SJCRH30 (cell line): ENCODE results near the gene IGSF9. TPM values are rescaled to one million over a fixed set of nuclear protein-coding genes. Genes with fewer than 3 reads are reported as not detected.

Experiments
- DNase-seq, 2 experiments: peaks; one replicate each; pipeline ENCODE4 v3.0.0-alpha.2; 2015 to 2020
- H3K27ac ChIP-seq: fragments of 250-450 bp; sonication (Bioruptor Pico); 2 replicates; pipeline ENCODE4 v1.5.1; 2020; ENCODE audit warnings: mild to moderate bottlenecking, moderate library complexity
- H3K27me3 ChIP-seq: fragments of 250-450 bp; sonication (Bioruptor Pico); 2 replicates; pipeline ENCODE4 v1.5.1; 2020; ENCODE audit warnings: mild to moderate bottlenecking, moderate library complexity
- H3K36me3 ChIP-seq: fragments of 250-450 bp; sonication (Bioruptor Pico); 2 replicates; pipeline ENCODE4 v1.5.1; 2020; ENCODE audit warnings: mild to moderate bottlenecking, moderate library complexity
- H3K4me1 ChIP-seq: fragments of 250-450 bp; sonication (Bioruptor Pico); 2 replicates; pipeline ENCODE4 v1.5.1; 2020; ENCODE audit warnings: mild to moderate bottlenecking, moderate library complexity
- H3K4me3 ChIP-seq: fragments of 250-450 bp; sonication (Bioruptor Pico); 2 replicates; pipeline ENCODE4 v1.5.1; 2020; ENCODE audit warnings: mild to moderate bottlenecking, moderate library complexity
- H3K9me3 ChIP-seq: fragments of 250-450 bp; sonication (Bioruptor Pico); replicated peaks from 2 replicates; pipeline ENCODE4 v1.5.1; 2020; ENCODE audit warnings: mild to moderate bottlenecking, moderate library complexity
- total RNA-seq: library from RNA; depleted of rRNA; stranded (reverse); fragments of >200 nt; shearing (Covaris generic); gene quantifications from 2 replicates; pipeline ENCODE4 v1.2.3, GENCODE V29; 2014

The IGSF9 gene
- total RNA-seq, 1 experiment from 2014 or later, result 0.06 TPM

DNA sequence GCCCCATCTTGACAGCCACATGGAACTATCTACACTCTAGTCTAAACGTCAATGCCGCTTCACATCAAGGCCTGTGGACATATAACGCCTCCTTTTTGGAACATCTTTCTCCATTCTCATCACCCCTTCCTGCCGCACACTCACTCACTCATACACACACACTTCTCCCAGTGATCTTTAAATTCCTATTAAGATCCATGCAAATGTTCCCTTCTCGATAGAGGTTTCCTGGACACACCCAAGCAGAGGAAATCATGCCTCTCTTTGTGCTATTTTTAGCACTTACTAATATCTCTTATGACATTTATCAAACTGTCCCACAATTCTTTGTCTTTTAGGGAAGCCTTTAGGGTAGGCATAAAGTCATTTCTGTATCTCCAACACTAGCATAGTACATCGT, 36.9 kb upstream of the IGSF9 start:
- peaks cover 4% of the 10 kb centered on the region for H3K27me3 ChIP-seq
- DNase-seq, result no peak
- no peak overlapping the region for H3K4me3 ChIP-seq
- no peaks in the 10 kb centered on the region for H3K4me1 ChIP-seq
- no peaks in the 10 kb centered on the region for H3K36me3 ChIP-seq
- H3K27ac ChIP-seq, result no peak overlapping the region
- H3K9me3 ChIP-seq, result no peaks in the 10 kb centered on the region

- no peak overlapping the region for H3K4me3 ChIP-seq
- no peaks in the 10 kb centered on the region for H3K4me1 ChIP-seq
- no peak for DNase-seq
- no peak overlapping the region for H3K27ac ChIP-seq
- H3K9me3 ChIP-seq, result no peaks in the 10 kb centered on the region
- H3K36me3 ChIP-seq, result no peaks in the 10 kb centered on the region
- peaks cover 4% of the 10 kb centered on the region for H3K27me3 ChIP-seq
Observed at GRCh38 chr1:159981351-159982055, 36.1 kb upstream of the IGSF9 start.

GRCh38 chr1:159980786-159981185, 35.4 kb upstream of the IGSF9 start:
- no peaks in the 10 kb centered on the region for H3K36me3 ChIP-seq
- H3K4me1 ChIP-seq, result no peaks in the 10 kb centered on the region
- no peak for DNase-seq
- H3K27me3 ChIP-seq, result peaks cover 4% of the 10 kb centered on the region
- H3K27ac ChIP-seq, result no peak overlapping the region
- H3K4me3 ChIP-seq, result no peak overlapping the region
- no peaks in the 10 kb centered on the region for H3K9me3 ChIP-seq

- Histone ChIP-seq H3K27ac (no peak overlapping the region), H3K36me3 (no peaks in the 10 kb centered on the region), H3K4me1 (no peaks in the 10 kb centered on the region), H3K27me3 (peaks cover 4% of the 10 kb centered on the region; the same call in 1 of the 2 replicates), H3K4me3 (no peak overlapping the region), H3K9me3 (no peaks in the 10 kb centered on the region)
- DNase-seq, result no peak
Observed at GRCh38 chr1:159980076-159980475, 34.7 kb upstream of the IGSF9 start.

DNA sequence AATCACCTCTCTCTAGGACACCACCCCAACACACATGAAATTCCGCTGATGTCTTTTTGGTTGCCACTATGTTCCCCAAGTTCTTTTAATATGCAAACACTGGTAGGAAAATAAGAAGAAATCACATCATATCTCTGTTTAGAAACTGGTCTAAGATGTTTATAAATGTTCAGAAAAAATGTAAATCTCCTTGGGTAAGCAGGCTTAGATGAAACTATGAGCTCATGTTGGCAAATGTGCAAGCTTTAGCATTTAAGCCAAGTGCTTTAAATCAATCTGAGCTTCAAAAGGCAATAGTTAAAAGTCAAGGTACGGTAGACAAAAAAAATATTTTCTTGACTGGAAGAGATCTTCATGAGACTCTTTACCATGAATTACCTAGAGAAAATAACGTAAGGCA, 33.8 kb upstream of the IGSF9 start:
- Histone ChIP-seq H3K4me1 (no peaks in the 10 kb centered on the region), H3K36me3 (no peaks in the 10 kb centered on the region), H3K27me3 (peaks cover 4% of the 10 kb centered on the region; the same call in 1 of the 2 replicates), H3K9me3 (no peaks in the 10 kb centered on the region), H3K4me3 (no peak overlapping the region), H3K27ac (no peak overlapping the region)
- DNase-seq, result no peak

GRCh38 chr1:159978107-159978398, 32.6 kb upstream of the IGSF9 start:
- H3K36me3 ChIP-seq, result no peaks in the 10 kb centered on the region
- H3K4me3 ChIP-seq, result no peak overlapping the region
- H3K27me3 ChIP-seq, result peaks cover 4% of the 10 kb centered on the region; the same call in 1 of the 2 replicates
- H3K27ac ChIP-seq, result no peak overlapping the region
- no peak for DNase-seq
- H3K9me3 ChIP-seq, result no peaks in the 10 kb centered on the region
- H3K4me1 ChIP-seq, result no peaks in the 10 kb centered on the region

- Histone ChIP-seq H3K4me1 (no peaks in the 10 kb centered on the region), H3K9me3 (no peaks in the 10 kb centered on the region), H3K27ac (no peak overlapping the region), H3K4me3 (no peak overlapping the region), H3K27me3 (peaks cover 2% of the 10 kb centered on the region; the same call in 1 of the 2 replicates), H3K36me3 (no peaks in the 10 kb centered on the region)
- no peak for DNase-seq
Observed at GRCh38 chr1:159977364-159978106, 32.1 kb upstream of the IGSF9 start.

- H3K4me3 ChIP-seq, result no peak overlapping the region
- no peak for DNase-seq
- no peaks in the 10 kb centered on the region for H3K9me3 ChIP-seq
- H3K36me3 ChIP-seq, result no peaks in the 10 kb centered on the region
- H3K4me1 ChIP-seq, result no peaks in the 10 kb centered on the region
- no peak overlapping the region for H3K27ac ChIP-seq
- 0 out of 2 replicates have a peak, but pooled peaks cover 4% of the 10 kb centered on the region for H3K27me3 ChIP-seq
Observed at GRCh38 chr1:159974350-159974965, 29.0 kb upstream of the IGSF9 start.

DNA sequence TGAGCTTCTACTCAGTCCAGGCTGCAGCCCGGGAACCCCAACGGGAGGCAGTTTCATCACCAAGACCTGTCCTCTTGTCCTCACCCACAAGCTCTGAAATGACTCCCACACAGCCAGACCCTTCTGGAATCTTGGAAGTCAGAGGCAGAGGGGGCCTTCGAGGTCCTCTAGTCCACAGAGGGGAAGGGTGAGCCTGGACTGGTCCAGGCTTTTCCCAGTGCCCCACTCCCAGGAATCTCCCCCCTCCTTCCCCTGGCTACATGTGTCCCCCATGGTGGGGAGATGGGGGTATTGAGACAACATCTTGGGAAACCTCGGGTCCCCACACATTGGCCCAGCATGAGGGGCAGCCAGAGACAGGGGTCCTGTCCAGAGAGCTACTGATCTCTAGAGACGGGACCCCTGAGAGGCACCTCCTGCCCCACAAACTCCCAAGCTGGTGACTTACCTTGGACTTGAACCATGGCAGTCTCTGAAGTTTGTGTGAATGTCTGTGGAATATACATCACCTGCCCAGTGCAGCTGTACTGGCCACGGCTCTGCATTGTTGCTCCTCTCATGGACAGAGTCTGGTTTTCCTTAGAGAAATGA, 28.0 kb upstream of the IGSF9 start:
- H3K36me3 ChIP-seq, result no peaks in the 10 kb centered on the region
- DNase-seq, result no peak
- H3K4me1 ChIP-seq, result no peaks in the 10 kb centered on the region
- H3K9me3 ChIP-seq, result no peaks in the 10 kb centered on the region
- H3K27ac ChIP-seq, result no peak overlapping the region
- H3K4me3 ChIP-seq, result no peak overlapping the region
- 0 out of 2 replicates have a peak, but pooled peaks cover 4% of the 10 kb centered on the region for H3K27me3 ChIP-seq

DNA sequence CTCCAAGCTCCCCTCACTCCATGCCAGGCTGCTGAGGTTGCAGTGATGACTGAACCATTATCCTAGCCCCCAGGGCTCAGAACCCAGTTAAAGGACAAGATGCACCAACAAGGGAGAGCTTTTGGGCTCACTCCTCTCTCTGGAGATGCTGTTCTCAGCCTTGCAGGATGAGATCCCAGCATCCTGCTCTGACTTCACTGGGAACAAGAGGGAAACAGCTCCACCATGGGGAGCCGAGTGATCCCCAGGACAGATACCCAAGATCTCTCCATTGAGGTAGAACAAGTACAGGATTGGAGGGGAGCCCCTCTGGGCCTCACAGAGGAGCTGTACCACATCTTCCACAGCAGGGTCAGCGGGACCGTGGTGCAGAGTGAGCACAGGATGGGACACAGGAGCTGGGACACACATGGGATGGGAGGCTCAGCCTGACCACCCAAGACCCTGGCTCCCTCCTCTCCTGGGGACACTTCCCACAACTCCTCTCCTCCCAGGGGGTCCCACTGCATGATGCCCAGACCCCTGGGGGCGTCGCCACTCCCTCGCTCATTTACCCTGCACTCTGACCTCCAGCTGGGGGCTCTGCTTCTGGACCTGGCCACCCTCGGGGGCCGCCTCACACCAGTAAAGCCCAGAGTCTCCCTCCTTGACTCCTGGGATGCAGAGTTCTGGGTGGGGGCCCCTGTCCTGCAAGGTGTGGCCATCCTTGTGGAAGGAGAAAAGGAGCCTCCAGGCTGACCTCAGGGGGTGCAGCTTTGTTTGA, 27.2 kb upstream of the IGSF9 start:
- Histone ChIP-seq H3K36me3 (no peaks in the 10 kb centered on the region), H3K4me1 (no peaks in the 10 kb centered on the region), H3K27ac (no peak overlapping the region), H3K4me3 (no peak overlapping the region), H3K27me3 (0 out of 2 replicates have a peak, but pooled peaks cover 4% of the 10 kb centered on the region), H3K9me3 (no peaks in the 10 kb centered on the region)
- DNase-seq, result no peak

- Histone ChIP-seq H3K4me3 (no peak overlapping the region), H3K9me3 (no peaks in the 10 kb centered on the region), H3K36me3 (no peaks in the 10 kb centered on the region), H3K4me1 (no peaks in the 10 kb centered on the region), H3K27ac (no peak overlapping the region), H3K27me3 (0 out of 2 replicates have a peak, but pooled peaks cover 4% of the 10 kb centered on the region)
- DNase-seq, result no peak
Observed at GRCh38 chr1:159970932-159971342, 25.5 kb upstream of the IGSF9 start.

DNA sequence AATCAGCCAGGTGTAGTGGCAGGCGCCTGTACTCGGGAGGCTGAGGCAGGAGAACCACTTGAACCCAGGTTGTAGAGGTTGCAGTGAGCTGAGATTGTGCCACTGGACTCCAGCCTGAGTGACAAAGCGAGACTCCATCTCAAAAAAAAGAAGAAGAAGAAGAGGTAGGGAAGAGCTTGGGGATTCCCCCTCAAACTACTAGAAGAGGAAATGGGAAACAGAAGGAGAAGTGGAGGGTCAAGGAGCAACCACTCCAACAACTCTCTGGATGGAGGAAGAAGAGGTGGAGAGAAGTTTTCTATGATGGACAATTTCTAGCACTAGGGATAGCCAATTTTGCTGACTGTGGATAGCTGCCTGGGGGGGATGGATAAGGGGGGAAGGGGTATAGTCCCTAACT, 23.5 kb upstream of the IGSF9 start:
- no peaks in the 10 kb centered on the region for H3K36me3 ChIP-seq
- H3K27me3 ChIP-seq, result peaks cover 4% of the 10 kb centered on the region; the same call in 1 of the 2 replicates
- DNase-seq, result no peak
- H3K4me1 ChIP-seq, result no peaks in the 10 kb centered on the region
- no peak overlapping the region for H3K27ac ChIP-seq
- H3K4me3 ChIP-seq, result no peak overlapping the region
- no peaks in the 10 kb centered on the region for H3K9me3 ChIP-seq

DNA sequence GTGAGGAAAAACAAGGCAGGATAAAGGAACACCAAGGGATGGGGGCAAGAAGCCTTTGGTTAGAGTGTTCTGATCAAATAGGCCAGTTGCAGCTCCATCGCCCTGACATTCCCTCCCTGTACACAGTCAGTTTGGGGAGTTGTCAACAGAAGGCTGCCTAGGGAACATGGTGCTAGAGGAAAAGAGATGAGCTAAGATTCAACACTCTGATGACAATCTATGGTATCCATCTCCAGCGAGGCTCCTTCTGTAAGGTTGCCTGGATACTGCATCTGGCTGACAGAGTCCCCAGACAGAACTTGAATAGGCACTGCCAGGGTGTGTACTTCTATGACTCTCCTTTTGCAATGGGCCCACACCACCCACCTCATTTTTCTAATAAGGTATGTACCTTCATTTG, 19.9 kb upstream of the IGSF9 start:
- Histone ChIP-seq H3K9me3 (no peaks in the 10 kb centered on the region), H3K36me3 (no peaks in the 10 kb centered on the region), H3K4me1 (no peaks in the 10 kb centered on the region), H3K4me3 (no peak overlapping the region), H3K27me3 (peaks cover 3% of the 10 kb centered on the region; the same call in 1 of the 2 replicates), H3K27ac (no peak overlapping the region)
- no peak for DNase-seq

GRCh38 chr1:159964144-159964543, 18.7 kb upstream of the IGSF9 start:
- no peaks in the 10 kb centered on the region; the same call in 1 of the 2 replicates for H3K27me3 ChIP-seq
- H3K4me1 ChIP-seq, result no peaks in the 10 kb centered on the region
- no peak overlapping the region for H3K27ac ChIP-seq
- H3K4me3 ChIP-seq, result no peak overlapping the region
- H3K36me3 ChIP-seq, result no peaks in the 10 kb centered on the region
- H3K9me3 ChIP-seq, result no peaks in the 10 kb centered on the region
- DNase-seq, result no peak
